Stimulated activated CD8-positive, alpha-beta memory T cell treated with anti-CD3 and anti-CD28 coated beads, Interleukin-12 subunit alpha, Interleukin-12 subunit beta, amount 100 ng/mL, for 24 hours (primary cell): ENCODE results near the gene EGLN2.
"Not testable (repeated sequence)": the region's sequence is repeated elsewhere in the genome, so short reads cannot be mapped to it uniquely, and the experiment has no call there.

Experiments
- DNase-seq: peaks from one replicate; pipeline ENCODE4 v3.0.0-alpha.2; 2020; ENCODE audit errors: extremely low read depth

The EGLN2 gene

GRCh38 chr19:40818480-40819399 lies 19.7 kb downstream of the EGLN2 start:
- not testable (repeated sequence) for DNase-seq

- not testable (repeated sequence) for DNase-seq
Observed at GRCh38 chr19:40819479-40820234, 20.7 kb downstream of the EGLN2 start.

- no peak for DNase-seq
Observed at GRCh38 chr19:40822161-40822560, 23.2 kb downstream of the EGLN2 start.

- not testable (repeated sequence) for DNase-seq
Observed at GRCh38 chr19:40822704-40823553, 23.9 kb downstream of the EGLN2 start.

- not testable (repeated sequence) for DNase-seq
Observed at GRCh38 chr19:40824916-40825315, 25.9 kb downstream of the EGLN2 start.

GRCh38 chr19:40825460-40826095 lies 26.6 kb downstream of the EGLN2 start:
- not testable (repeated sequence) for DNase-seq

GRCh38 chr19:40826312-40826698 lies 27.3 kb downstream of the EGLN2 start:
- DNase-seq = not testable (repeated sequence)

GRCh38 chr19:40826699-40827385 lies 27.9 kb downstream of the EGLN2 start:
- DNase-seq = not testable (repeated sequence)

GRCh38 chr19:40827386-40828247 lies 28.6 kb downstream of the EGLN2 start:
- DNase-seq = no peak

GRCh38 chr19:40829205-40829604 lies 30.2 kb downstream of the EGLN2 start:
- no peak for DNase-seq

- not testable (repeated sequence) for DNase-seq
Observed at GRCh38 chr19:40830741-40831140, 31.8 kb downstream of the EGLN2 start.

- DNase-seq = no peak
Observed at GRCh38 chr19:40831502-40832430, 32.8 kb downstream of the EGLN2 start.

GRCh38 chr19:40832431-40832790 lies 33.4 kb downstream of the EGLN2 start:
- not testable (repeated sequence) for DNase-seq

GRCh38 chr19:40833728-40834533 lies 34.9 kb downstream of the EGLN2 start:
- not testable (repeated sequence) for DNase-seq

GRCh38 chr19:40836754-40837429 lies 37.9 kb downstream of the EGLN2 start:
- DNase-seq = no peak

GRCh38 chr19:40838477-40838876 lies 39.5 kb downstream of the EGLN2 start:
- not testable (repeated sequence) for DNase-seq

GRCh38 chr19:40842012-40842411 lies 43.0 kb downstream of the EGLN2 start:
- DNase-seq = not testable (repeated sequence)
